HG02623 (cell line): ENCODE measurements around the gene SUSD6.
"Not testable (repeated sequence)": the region's sequence is repeated elsewhere in the genome, so short reads cannot be mapped to it uniquely, and the experiment has no call there.

Source experiments
- ATAC-seq: cut with Tn5 transposase; IDR thresholded peaks from one replicate; pipeline ENCODE4 v1.9.1; 2021; ENCODE audit warnings: moderate library complexity; ENCODE audit not compliant: unreplicated experiment

Gene SUSD6

GRCh38 chr14:69619012-69619411, 7.6 kb downstream of the SUSD6 start:
- no peak for ATAC-seq

- no peak for ATAC-seq
Observed at GRCh38 chr14:69620211-69620611, 8.8 kb downstream of the SUSD6 start.

GRCh38 chr14:69620981-69621380, 9.6 kb downstream of the SUSD6 start:
- no peak for ATAC-seq

- ATAC-seq, result no peak
Observed at GRCh38 chr14:69624136-69624535, 12.7 kb downstream of the SUSD6 start.

- peak; percentile 88 for ATAC-seq
Observed at GRCh38 chr14:69625299-69626131, 14.1 kb downstream of the SUSD6 start.

- ATAC-seq, result no peak
Observed at GRCh38 chr14:69626132-69626500, 14.7 kb downstream of the SUSD6 start.

DNA sequence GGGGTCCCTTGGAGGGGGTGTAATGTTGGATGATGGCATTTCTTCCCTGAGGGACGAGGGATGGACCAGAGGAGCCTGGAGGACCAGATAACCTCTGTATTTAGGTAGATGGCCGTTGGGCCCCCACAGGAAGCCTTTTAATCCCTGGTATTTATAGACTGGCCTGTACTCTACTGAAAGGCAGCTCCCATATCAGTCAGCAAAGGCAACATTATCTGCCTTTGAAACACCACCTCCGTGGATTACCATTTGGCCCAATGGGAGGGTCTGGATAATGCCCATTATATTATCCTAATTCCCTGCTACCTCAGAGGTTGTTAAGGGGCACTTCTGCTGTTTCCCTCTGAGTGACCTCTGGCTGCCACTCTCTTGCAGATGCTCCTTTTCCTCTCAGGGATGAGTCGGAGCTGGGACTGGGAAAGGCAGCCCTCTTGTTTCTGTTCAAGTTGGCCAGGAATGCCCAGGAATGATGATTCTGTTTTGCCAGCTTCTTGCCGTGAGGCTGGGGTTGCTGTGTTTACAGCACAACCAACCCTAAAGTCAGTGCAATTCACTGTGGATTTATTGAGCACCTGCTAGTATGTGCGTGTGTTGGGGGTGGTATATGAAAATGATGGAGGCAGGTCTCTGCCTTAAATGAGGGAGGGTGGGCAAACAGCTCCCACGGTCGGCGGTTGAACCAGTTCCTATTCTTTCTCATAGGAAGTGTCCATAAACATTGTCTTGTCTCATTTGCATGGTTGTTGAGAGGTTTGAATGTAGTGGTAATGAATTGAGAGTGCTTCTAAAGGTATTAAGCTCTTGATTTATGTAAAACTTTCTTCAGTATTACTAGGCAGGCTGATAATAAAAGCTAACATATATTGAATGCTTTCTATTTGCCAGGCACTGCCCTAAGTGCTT, 18.1 kb downstream of the SUSD6 start:
- no peak for ATAC-seq

DNA sequence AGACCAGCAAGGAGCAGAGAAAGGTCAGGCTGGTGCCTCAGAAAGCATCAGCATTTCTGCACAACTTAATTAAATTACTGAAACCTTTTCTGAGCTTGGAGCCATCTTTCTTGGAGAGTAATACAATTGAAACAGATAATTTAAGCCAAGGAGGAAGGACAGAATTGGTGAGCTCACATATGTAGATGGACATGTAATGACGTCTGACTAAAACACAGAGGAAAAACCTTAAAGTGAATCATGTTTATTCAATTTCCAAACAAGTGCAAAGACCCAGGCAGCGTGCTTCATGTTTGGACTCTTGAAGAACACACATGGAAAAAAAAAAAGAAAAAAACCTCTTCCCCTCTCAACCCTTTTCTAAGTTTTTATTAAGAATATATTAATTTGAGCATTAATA, 19.0 kb downstream of the SUSD6 start:
- ATAC-seq, result no peak

DNA sequence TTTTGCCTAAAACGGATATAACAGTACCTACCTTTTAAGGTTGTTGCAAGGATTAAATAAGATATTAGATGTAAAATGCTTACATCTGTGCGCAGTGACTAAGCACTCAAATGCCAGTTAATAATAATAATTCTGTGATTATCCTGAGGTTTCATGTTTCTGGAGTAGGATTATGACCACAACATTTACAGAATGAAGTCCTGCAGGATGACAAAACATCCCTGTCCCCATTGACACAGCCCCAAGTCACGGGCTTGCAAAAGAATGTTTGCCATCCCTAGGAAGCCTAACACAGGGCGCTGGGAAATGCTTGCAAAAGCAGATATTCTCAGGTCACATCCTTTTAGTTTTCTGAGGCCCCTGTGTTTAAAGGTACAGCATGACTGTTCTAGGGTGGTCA, 20.1 kb downstream of the SUSD6 start:
- ATAC-seq, result no peak

- ATAC-seq, result no peak
Observed at GRCh38 chr14:69632164-69632563, 20.8 kb downstream of the SUSD6 start.

DNA sequence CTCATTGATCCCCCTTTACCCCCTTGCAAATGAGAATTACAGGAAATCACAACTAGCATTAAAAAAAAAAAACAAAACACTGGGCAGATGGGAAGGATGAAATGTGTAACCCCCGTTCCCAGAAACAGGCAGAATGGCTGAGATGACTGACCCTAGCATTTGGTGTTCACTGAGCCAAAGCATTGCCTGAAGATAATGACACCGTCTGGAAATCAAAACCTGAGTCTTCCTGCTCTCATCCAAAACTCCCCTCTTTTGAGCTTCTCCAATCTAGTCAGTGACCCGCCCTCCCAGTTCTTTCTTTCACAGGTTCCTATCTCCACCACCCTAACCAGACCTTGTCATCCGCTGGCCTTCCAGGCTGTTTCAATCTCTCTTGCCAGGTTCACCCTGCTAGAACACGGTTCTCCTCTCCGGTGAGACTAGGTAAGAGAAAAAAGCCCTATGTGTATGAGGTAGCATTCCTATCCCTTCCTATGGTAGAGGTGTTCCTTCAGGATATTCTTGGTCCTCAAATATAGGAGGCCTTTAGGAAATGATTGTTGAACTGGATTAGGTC, 21.3 kb downstream of the SUSD6 start:
- ATAC-seq, result no peak

DNA sequence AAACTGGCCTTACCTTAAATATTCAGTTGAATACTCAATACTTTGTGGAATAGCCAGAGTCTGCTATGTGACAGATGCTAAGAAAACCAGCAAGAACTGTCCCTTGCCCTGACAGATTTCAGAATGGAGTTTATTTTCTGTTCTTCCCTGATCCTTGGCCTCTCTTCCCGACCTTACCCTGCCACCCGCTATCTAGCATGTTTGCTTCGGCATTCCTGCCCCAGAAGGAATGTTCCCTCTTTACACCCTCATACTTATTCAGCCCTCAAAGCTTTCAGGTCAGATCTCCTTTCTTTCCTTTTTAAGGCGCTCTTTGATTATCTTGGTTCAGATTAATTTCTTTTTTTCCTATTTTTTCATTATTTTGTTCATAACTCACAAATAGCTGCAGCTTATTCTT, 21.8 kb downstream of the SUSD6 start:
- ATAC-seq, result no peak

DNA sequence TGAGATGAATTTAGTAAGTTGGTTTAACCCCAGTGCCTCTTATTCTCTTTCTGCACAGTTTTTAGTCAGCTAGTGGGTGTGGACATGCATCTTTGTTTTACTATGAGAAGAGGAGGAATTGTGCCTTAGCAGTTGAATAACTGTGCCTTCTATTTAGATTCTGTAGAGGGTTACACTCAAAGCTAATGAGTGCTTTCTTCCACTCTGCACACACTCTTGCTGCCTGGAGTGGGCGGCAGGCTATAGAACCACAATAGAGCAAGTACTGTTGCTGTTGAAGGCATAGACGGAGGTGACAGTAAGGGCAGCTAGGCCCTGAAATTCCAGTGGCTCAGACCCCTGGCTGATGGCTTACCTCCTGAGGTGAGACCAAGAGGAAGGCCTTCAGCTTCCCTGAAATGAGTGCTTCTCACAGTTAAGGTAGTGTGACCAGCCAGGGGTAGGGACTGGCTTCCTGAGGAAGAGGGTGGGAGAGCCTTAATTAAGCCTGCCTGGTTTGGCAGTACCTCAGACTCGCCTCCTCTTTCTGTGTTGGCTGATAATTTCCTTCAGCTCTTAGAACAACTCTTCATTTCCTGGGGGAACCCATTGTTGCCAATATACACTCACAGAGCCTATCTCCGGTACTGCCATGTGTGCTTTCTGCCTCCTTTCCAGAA, 24.7 kb downstream of the SUSD6 start:
- no peak for ATAC-seq

GRCh38 chr14:69636718-69637480, 25.5 kb downstream of the SUSD6 start:
- ATAC-seq, result no peak

- no peak for ATAC-seq
Observed at GRCh38 chr14:69637503-69638031, 26.2 kb downstream of the SUSD6 start.

DNA sequence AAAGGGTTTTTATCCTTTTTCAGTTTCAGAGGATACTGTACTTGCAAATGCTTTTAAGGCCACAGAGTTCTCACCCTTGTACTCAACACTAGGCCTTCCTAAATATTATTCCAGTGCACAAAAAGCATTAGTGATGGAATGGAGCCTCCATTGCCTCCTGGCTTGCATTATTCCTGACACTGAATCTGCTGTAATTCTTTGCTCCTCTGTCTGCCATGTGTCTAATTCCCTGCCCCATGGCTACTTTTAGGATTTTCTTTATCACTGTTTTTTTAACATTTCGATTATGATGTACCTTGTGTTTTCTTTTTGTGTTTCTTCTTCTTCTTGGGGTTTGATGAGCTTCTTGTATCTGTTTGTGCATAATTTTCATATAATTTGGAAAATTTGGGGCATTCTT, 29.5 kb downstream of the SUSD6 start:
- no peak for ATAC-seq

- ATAC-seq, result not testable (repeated sequence)
Observed at GRCh38 chr14:69642212-69642793, 30.9 kb downstream of the SUSD6 start.

DNA sequence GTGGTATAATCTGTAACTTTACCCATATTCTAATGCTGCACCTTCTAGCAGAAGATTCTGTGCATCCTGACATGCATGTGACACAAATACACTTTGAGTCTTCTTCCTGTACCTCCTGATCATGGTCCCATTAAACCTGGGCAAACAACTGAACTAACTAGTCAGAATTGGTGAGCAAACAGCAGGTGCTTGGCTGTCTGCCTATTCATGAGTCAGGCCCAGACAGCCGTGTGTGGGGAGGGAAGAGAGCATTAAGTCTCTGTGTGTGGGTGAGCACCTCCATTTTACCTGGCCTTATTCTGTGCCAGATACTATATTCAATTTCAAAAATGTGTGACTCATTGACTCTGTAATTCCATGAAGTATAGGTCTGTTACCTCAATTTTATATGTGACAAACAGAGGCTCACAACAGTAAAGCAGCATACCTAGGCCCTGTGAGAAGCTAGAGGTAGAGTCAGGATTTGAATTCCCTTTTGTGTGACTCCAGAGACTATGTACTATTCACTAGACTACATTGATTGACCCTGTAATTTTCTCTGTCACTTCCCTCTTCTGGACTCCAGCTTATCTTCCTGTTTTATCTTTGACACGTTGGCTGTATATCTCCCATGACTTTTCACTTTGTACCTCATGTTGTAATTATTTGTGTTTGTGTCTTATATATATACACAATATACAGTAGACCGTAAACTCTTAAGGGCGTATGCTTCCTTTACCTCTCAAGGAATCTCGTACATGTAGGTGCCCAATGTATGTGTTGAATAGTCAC, 32.2 kb downstream of the SUSD6 start:
- ATAC-seq, result no peak

GRCh38 chr14:69644814-69645213, 33.4 kb downstream of the SUSD6 start:
- ATAC-seq, result no peak
